ENCODE measurements around the gene DYNLL1.

- TF ChIP-seq, protein P1, sequence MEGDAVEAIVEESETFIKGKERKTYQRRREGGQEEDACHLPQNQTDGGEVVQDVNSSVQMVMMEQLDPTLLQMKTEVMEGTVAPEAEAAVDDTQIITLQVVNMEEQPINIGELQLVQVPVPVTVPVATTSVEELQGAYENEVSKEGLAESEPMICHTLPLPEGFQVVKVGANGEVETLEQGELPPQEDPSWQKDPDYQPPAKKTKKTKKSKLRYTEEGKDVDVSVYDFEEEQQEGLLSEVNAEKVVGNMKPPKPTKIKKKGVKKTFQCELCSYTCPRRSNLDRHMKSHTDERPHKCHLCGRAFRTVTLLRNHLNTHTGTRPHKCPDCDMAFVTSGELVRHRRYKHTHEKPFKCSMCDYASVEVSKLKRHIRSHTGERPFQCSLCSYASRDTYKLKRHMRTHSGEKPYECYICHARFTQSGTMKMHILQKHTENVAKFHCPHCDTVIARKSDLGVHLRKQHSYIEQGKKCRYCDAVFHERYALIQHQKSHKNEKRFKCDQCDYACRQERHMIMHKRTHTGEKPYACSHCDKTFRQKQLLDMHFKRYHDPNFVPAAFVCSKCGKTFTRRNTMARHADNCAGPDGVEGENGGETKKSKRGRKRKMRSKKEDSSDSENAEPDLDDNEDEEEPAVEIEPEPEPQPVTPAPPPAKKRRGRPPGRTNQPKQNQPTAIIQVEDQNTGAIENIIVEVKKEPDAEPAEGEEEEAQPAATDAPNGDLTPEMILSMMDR (IDR thresholded peaks at IDR 0.05; ENCODE audit: low read depth, low read length, poor library complexity, severe bottlenecking): no peak
- no peak for TF ChIP-seq EZH2phosphoT487 (IDR thresholded peaks at IDR 0.05; ENCODE audit: borderline replicate concordance, low read length)
Measured at GRCh38 chr12:120534203-120534702, 38.3 kb downstream of the DYNLL1 start, which contains the start of gene RNF10.

Measured in DOHH2 (cell line).